Cardiac fibroblast (primary cell): ENCODE measurements around the gene TMEM164.

Source experiments
- DNase-seq, 2 donors: peaks; one replicate each; pipeline versions ENCODE4 v3.0.0 to v3.0.0-alpha.2; 2010; ENCODE audit warnings: low read depth in 2 of 2
- H3K4me3 ChIP-seq, 2 donors: replicated peaks in 1 of 2; 1 replicate in 1 of 2; 2 replicates in 1 of 2; pipeline ENCODE4 v1.5.1; 2011; ENCODE audit warnings: low read depth in 2 of 2, low read length in 2 of 2, mild to moderate bottlenecking in 2 of 2, moderate library complexity in 1 of 2
- CTCF ChIP-seq: IDR thresholded peaks from one replicate; pipeline ENCODE4 v1.5.1; 2011; ENCODE audit warnings: low read depth, mild to moderate bottlenecking, low read length, inconsistent platforms

The TMEM164 gene

GRCh38 chrX:109995155-109995554, 7.8 kb upstream of the TMEM164 start:
- no peak for DNase-seq
- no peak overlapping the region for H3K4me3 ChIP-seq
- no peak for TF ChIP-seq CTCF

DNA sequence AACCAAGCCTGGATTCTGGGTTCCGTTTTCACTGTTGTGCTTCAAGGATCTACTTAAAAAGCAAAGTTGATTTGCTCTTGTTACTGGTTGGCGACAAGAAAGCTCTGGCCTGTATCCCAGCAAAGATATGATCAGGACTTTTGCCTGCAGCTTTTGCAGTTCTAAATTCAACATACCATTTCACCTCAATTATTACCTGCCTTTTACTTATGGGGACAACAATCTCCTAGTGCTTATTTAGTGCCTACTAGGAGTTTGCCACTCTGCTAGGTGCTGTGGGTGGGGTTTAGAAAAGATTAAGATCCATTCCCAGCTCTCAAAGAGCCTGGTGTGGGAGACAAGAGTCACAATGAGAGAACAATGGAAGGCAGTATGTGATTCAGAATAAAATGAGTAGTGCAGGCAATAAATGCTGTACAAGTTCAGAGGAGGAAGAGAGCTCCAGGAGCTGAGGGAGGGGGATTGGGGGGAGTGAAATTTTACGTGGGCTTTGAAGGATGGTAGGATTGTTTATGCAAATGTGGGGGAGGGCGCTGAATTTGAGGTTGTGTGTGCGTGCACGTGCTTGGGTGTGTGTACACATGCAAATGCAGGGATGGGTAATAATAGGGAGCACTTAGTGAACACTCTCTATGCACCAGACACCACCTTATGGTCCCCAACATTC, 5.0 kb upstream of the TMEM164 start:
- no peak overlapping the region for H3K4me3 ChIP-seq
- DNase-seq = no peak
- no peak for TF ChIP-seq CTCF

DNA sequence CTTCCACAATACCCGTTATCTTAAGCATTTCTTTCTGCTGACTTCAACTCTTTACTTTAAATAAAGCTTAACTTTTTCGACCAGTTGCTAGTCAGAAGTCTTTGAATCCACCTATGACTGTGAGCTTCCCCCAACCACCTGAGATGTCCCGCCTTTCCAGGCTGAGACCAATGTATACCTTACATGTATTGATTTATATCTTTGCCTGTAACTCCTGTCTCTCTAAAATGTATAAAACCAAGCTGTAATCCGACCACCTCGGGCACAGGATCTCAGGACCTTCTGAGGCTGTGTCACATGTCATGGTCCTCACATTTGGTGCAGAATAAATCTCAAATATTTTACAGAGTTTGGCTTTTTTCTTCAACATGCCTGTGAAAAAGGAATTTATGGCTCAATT, 2.9 kb upstream of the TMEM164 start:
- TF ChIP-seq CTCF = no peak
- DNase-seq = no peak
- no peak overlapping the region for H3K4me3 ChIP-seq

GRCh38 chrX:110000847-110001713, 1.8 kb upstream of the TMEM164 start:
- TF ChIP-seq CTCF = no peak
- H3K4me3 ChIP-seq = no peak overlapping the region
- DNase-seq = no peak

- no peak for DNase-seq
- no peak for TF ChIP-seq CTCF
- peak overlapping the region; percentile 47 to 71 for H3K4me3 ChIP-seq
These were observed 1.1 kb upstream of the TMEM164 start for GRCh38 chrX:110001740-110002299.

GRCh38 chrX:110003167-110004156, 548 bp downstream of the TMEM164 start:
- TF ChIP-seq CTCF = no peak
- DNase-seq = peak in 1 of 2 donors; percentile 24
- peak overlapping the region; percentile 69 to 71 for H3K4me3 ChIP-seq
